GM12875 (cell line): ENCODE data around the gene ITGA3.

Source experiments
- H3K4me3 ChIP-seq: one replicate; pipeline ENCODE4 v1.5.1; 2011; ENCODE audit warnings: low read depth, low read length, control low read depth
- TF ChIP-seq, protein P1 (sequence below): IDR thresholded peaks from 2 replicates; pipeline ENCODE4 v1.5.1; 2011; ENCODE audit warnings: low read depth, mild to moderate bottlenecking, control low read depth, inconsistent platforms, low read length, moderate library complexity, borderline replicate concordance; ENCODE audit not compliant: insufficient read depth

ITGA3 gene

DNA sequence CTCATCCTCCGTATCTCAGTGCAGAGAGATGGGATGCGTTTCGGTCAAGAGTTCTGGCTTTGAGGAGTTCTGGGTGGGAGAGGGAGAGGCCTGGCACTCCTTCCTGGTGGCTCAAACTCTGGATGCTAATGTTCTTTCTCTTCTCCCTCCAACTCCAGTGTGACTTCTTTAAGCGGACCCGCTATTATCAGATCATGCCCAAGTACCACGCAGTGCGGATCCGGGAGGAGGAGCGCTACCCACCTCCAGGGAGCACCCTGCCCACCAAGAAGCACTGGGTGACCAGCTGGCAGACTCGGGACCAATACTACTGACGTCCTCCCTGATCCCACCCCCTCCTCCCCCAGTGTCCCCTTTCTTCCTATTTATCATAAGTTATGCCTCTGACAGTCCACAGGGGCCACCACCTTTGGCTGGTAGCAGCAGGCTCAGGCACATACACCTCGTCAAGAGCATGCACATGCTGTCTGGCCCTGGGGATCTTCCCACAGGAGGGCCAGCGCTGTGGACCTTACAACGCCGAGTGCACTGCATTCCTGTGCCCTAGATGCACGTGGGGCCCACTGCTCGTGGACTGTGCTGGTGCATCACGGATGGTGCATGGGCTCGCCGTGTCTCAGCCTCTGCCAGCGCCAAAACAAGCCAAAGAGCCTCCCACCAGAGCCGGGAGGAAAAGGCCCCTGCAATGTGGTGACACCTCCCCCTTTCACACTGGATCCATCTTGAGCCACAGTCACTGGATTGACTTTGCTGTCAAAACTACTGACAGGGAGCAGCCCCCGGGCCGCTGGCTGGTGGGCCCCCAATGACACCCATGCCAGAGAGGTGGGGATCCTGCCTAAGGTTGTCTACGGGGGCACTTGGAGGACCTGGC lies 33.3 kb downstream of the ITGA3 start:
- TF ChIP-seq, protein P1, sequence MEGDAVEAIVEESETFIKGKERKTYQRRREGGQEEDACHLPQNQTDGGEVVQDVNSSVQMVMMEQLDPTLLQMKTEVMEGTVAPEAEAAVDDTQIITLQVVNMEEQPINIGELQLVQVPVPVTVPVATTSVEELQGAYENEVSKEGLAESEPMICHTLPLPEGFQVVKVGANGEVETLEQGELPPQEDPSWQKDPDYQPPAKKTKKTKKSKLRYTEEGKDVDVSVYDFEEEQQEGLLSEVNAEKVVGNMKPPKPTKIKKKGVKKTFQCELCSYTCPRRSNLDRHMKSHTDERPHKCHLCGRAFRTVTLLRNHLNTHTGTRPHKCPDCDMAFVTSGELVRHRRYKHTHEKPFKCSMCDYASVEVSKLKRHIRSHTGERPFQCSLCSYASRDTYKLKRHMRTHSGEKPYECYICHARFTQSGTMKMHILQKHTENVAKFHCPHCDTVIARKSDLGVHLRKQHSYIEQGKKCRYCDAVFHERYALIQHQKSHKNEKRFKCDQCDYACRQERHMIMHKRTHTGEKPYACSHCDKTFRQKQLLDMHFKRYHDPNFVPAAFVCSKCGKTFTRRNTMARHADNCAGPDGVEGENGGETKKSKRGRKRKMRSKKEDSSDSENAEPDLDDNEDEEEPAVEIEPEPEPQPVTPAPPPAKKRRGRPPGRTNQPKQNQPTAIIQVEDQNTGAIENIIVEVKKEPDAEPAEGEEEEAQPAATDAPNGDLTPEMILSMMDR, result no peak
- no peak overlapping the region for H3K4me3 ChIP-seq

DNA sequence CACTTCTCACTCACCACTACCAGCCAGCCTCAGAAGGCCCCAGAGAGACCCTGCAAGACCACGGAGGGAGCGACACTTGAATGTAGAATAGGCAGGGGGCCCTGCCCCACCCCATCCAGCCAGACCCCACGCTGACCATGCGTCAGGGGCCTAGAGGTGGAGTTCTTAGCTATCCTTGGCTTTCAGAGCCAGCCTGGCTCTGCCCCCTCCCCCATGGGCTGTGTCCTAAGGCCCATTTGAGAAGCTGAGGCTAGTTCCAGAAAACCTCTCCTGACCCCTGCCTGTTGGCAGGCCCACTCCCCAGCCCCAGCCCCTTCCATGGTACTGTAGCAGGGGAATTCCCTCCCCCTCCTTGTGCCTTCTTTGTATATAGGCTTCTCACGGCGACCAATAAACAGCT lies 34.2 kb downstream of the ITGA3 start:
- TF ChIP-seq, protein P1, result no peak

DNA sequence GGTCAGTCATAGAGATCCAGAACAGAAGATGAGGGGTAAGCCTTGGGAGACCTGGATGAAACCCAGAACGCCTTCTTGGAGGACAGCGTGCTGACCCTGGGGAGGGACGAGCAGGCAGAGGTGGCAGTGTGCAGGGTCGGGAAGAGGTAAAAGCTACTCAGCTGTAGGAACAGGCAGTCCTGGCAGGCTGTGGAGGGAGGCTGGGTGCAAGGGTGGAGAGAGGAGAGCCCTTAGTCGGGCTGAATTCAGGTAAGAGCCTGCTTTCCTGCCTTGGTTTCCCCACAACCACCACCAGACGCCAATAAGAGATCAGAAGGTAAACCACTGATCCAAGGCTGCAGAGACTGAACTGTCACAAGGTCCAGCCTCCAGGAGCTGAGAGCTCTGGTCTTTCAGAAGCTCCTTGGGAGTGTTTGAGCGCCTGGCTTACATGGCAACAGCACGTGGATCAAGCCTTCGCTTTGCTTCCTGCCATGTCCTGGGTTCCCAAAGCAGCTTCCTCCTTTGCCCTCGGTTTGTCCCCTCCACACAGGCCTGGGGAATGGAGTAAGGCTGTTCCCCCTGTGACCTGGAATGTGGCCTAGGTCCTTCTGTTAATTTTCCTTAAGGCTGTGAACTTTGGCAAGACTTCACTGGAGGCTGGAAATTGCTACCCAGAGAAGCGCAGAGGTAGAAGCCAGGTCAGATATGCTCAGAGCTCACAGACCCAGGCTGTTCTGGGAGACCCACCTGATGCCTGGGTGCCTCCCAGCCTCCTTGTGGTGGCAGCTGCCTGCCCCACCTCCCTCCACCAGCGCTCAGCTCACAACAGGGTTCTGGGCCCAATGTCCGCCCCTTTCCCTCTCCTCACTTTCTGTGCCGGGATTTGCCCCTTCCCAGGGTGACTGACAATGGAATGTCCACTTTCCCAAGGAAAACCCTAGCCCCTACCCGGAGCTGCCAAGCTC lies 35.3 kb downstream of the ITGA3 start:
- no peak overlapping the region for H3K4me3 ChIP-seq
- TF ChIP-seq, protein P1, result no peak

More for the DNA sequence above, 34.2 kb downstream of the ITGA3 start:
- no peak overlapping the region for H3K4me3 ChIP-seq

DNA sequence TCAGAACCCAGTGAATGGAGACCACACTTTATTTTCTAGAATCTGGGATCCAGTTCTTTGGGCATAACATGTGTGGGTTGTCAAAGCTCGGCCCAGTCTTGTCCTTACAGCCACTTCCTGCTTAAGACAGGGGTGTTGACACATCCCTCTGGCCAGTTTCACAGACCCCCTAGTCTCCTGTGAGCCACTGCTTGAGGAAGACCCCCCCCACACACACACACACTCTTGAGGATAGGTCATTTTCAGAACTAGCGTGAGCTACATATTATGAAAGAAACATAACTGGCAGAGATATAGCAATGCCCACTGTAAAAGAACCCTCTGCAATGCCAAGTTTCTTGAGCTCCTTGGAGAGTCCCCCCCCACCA lies 36.0 kb downstream of the ITGA3 start:
- TF ChIP-seq, protein P1, result no peak
- no peak overlapping the region for H3K4me3 ChIP-seq

DNA sequence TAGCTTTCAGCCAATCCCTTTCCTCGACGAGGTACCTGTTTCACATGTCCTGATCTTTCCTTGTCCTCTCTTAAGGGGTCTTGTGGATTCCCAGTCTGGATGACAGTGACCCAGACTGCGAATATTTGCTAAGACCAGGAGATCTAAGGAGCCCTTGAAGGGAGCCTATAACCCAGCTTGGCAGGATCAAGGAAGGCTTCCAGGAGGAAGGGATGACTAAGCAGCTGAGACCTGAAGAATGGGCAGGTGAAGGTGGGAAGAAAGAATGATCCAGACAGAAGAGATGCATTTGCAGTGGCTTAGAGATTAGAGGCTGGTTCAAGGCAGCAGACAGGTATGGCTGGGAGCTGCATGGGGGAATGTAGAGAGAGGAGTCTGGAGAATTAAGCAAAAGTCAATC lies 37.3 kb downstream of the ITGA3 start:
- TF ChIP-seq, protein P1, result no peak
- H3K4me3 ChIP-seq, result no peak overlapping the region

DNA sequence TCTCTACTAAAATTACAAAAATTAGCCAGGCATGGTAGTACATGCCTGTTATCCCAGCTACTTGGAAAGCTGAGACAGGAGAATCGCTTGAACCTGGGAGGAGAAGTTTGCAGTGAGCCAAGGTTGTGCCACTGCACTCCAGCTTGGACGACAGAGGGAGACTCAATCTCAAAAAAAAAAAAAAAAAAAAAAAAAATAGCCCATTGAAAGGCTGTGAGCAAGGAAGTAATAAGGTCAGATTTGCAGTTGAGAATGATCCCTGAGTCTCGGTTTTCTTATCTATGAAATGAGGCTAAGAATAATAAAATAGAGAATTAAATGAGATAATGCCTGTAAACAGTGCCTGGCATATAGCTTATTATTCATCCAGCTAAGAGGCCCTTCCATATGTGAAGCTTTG lies 37.9 kb downstream of the ITGA3 start:
- TF ChIP-seq, protein P1, result no peak
- no peak overlapping the region for H3K4me3 ChIP-seq
